GM21515 (cell line): Measurements from ENCODE around the gene TMEM266.

ENCODE experiments used
- ATAC-seq: cut with Tn5 transposase; IDR thresholded peaks from one replicate; pipeline ENCODE4 v1.9.1; 2021; ENCODE audit not compliant: unreplicated experiment

The TMEM266 gene

DNA sequence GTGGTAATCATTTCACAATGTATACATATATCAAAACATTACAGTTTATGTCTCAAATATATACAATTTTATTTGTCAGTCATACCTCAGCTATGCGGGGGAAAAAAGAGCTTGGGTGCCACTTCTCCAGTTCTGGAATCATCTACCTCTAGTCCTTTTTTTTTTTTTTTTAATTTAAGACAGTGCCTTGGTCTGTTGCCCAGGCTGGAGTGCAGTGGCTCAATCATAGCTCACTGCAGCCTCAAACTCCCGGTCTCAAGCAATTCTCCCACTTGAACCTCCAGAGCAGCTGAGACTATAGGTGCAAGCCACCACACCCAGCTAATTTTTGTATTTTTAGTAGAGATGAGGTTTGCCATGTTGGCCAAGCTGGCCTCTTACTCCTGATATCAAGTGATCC lies 67.4 kb downstream of the TMEM266 start:
- no peak for ATAC-seq

- no peak for ATAC-seq
Observed at GRCh38 chr15:76127880-76128279, 68.1 kb downstream of the TMEM266 start.

DNA sequence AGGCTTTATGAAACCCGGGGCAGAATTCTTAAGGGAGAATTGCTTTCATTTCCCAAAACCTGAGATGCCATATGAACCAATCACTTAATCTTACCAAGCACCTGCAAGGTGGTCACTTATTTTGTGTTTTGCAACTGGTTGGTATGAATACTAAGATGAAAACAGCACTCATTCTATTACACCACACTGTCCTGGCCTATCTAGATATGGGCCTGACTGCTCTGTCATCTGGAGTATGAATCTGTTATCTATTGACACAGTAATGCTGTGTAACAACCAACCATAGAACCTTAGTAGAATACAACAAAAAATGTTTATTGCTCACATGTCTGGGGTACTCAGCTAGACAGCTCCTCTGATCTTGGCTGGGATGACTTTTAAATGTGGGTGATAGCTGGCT lies 74.8 kb downstream of the TMEM266 start:
- no peak for ATAC-seq

GRCh38 chr15:76135516-76135915 lies 75.7 kb downstream of the TMEM266 start:
- ATAC-seq = no peak

GRCh38 chr15:76138436-76138835 lies 78.7 kb downstream of the TMEM266 start:
- no peak for ATAC-seq

DNA sequence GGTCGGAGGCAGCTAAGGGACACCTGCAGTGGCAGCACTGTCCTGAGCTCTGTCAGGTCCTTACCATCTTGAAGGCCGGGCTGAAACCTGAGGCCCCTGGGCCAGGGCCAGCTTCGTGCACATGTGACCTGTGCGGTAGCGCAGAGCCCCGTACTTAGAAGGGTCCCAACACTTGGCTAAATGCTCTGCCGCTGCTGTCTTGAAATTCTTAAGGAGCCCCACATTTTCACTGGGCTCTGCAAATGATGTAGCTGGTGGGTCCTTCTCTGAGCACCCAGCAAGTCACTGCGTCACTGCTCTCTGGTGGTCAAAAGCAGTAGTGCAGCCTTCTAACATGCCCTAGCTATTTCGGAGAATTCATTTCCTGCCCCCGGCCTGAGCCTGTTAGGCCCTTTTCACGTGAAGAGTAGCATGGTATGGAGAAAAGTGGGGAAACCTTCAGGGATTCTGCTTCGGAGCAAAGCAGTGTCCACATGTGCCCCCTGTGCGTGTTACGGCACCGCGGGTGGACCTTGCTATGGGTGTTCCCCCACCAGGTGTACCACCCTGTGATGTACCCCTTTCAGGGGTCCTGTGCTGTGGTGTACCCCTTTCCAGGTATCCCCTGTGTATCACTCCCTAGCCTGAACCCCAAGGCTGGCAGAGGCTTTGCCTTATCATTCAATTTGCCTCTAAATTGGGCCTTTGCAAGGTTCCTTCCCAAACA lies 79.7 kb downstream of the TMEM266 start:
- ATAC-seq = peak; percentile 74

- no peak for ATAC-seq
Observed at GRCh38 chr15:76140074-76140464, 80.3 kb downstream of the TMEM266 start.

GRCh38 chr15:76146812-76147211 lies 87.0 kb downstream of the TMEM266 start:
- no peak for ATAC-seq

DNA sequence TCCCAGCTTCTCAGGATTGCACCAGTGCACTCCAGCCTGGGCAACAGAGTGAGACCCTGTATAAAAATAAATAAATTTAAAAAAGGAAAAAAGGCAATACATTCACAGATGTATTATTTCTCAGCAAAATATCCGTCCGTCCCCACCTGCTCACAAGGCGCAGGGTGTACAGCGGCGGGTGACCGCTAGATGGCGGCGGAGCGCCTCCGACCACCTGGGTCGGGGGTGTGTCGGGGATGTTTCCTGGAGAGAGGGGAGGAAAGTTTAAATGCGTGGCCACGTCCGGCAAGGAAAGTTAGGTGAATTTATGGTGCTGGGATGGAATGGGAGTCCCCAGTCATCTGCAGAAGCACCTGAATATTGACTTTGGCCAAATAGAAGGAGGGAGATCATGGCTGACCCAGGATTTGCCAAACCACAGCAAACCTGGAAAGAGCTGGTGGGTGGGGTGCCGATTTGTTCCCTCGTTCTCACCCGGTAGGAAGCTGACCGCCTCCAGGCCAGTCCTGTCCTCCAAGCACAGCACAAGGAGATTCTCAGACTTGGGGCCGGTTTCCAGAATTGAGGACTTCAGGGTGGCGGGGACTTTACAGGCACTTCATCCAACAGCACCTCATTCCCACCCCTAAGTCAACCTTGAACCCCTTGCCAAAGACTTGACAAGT lies 88.3 kb downstream of the TMEM266 start:
- no peak for ATAC-seq

- ATAC-seq = no peak
Observed at GRCh38 chr15:76149291-76149915, 89.6 kb downstream of the TMEM266 start.

DNA sequence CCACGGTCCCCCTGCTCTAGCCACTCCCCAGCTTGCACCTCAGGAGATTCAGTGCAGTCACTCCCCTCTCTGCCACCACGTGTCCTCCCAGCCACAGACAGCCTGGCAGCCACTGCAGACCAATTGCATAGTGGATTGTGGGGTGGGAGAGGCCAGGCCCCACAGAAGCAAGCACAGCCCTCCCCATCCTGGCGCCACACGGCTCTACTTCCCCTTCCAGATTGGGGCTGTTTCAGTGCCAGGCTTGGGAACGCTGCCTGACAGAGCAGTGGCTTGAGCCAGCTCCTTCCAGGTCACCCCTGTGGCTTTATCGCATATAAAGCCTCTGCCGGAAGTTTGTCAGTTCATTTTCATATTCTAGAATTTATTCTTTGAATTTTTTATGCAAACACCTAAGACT lies 90.7 kb downstream of the TMEM266 start:
- ATAC-seq = peak; percentile 13

GRCh38 chr15:76150971-76151598 lies 91.3 kb downstream of the TMEM266 start:
- ATAC-seq = peak; percentile 75

DNA sequence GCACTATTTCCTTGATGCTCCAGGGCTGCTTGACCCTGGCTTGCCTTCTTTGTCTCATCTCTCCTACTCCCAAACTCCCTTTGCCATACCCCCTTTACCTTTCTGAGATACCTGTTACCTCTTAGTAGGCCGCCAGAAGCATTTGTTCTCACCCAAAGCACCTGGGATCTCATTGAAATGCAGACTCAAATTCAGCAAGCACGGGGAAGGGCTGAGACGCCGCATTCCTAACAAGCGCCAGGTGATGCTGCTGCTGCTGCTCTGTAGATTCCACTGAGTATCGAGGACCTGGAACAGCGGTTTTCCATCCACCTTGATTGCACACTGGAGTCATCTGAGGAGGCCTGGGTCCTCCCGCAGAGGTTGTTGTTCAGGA lies 91.8 kb downstream of the TMEM266 start:
- no peak for ATAC-seq

- ATAC-seq = no peak
Observed at GRCh38 chr15:76152197-76152596, 92.4 kb downstream of the TMEM266 start.

DNA sequence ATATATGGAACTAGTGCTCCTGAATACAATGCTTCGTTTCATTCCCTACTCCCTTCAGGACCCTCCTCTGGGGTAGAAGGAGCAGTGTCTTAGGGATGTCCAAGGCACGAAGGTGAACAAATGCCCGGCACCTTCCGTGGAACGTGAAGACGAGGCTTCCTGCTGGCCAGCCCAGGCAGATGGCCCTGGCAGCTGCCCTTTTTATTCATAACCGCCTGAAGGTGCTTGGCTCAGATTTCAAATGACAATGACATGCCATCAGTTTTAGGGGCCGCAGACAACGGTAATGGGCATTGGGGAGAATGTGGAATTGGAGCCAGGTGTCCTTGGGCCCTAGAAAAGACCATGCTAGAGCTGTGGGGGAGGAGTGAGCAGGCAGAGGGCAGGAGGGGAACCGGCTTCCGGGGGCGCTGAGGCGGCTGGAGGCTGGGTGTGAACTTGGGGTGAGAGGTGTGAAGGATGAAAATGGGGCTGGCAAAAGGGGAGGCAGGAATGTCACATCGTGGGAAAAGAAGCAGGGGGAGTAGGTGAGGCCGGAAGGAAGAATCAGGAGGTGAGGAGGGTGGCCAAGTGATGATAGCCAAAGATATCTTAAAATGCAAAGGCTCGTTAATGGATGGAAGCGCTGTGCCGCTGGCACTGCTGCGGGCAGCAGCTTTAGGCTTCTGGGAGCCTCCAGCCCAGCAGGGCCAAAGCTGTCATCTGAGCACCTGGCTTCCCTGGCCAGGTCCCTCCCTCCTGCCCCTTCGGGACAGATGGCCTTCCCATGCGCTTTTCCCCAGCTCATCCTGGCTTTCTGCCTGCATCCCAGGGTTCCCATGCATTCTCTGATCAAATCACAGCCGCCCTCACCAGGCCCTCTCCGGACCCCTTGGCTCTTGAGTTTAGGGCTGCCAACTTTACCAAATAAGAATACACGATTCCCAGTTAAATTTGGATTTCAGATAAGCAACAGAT lies 93.7 kb downstream of the TMEM266 start:
- ATAC-seq = no peak

DNA sequence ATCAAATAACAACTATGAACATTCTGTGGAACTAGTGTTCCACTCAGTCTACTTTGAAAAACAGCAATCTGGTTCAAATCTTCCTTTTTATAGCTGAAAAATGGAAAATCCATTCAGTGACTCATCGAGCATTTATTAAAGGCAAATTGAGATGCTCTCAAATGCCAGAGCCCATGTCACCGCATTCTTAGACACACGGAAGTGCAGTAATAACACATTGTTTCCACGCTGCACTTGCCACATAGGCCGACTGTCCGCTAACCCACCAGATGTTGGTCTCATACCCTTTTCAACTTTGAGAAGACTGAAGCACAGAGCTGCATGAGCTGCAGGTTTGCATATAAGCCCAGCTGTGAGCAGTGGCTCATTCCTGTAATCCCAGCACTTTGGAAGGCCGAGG lies 95.9 kb downstream of the TMEM266 start:
- no peak for ATAC-seq

DNA sequence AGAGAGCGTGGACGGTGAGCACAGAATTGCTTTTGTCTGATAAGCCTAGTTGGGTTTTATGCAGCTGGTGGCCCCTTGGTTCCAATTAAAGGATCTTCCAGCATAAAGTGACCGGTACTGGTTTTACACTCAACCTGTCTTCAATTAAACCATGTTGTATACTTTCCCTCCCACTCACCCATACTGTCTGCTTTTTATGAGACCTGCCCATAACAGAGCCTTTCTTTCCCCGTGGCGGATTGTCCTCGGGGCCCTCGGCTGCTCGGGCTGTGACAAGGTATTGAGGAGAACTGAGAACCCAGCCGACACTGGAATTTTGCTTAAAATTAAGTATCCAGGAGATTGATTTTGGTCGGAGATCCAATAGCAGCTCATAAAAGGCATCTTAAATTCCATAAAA lies 98.4 kb downstream of the TMEM266 start:
- ATAC-seq = no peak

GRCh38 chr15:76158815-76159214 lies 99.0 kb downstream of the TMEM266 start:
- ATAC-seq = no peak

GRCh38 chr15:76159282-76159681 lies 99.5 kb downstream of the TMEM266 start:
- ATAC-seq = no peak

DNA sequence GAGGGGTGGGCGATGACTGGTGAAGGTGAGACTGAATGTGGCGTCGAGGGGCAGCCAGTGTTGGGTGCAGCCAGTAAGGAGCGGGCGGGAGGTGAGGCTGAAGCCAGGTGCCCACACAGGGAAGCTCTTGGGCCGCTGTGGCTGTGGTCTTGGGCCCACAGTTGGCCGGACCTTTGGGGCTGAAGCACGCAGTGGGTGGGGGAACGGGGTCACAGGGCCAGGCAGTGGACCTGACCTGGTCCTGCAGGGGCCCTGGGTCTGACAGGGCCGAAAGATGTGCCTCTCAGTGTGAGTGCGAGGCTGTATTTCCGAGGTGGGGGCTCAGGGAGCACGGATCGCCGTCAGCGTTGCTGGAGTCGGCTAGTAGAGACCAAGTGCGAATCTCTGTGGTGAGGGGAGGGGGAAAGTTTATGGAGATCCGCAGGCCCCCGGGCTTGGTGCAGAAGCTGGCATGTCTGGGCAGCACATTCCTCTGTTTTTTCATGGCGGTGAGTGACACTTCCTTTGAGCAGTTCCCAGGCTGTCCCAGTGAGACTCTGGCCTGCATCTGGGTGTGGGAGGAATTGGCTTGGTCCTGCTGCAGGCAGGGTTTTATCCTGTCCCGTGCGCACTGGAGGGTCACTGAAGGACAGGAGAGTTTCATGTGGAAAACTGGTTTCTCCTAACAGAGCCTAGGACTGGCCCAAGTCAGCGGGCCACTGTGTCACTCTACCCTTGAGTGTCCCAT lies 100.8 kb downstream of the TMEM266 start:
- no peak for ATAC-seq
